NCI-H345 (cell line): ENCODE measurements around the gene AMN.
A peak's percentile ranks its signal among the peaks of the same experiment; 100 is the strongest.
"Not testable (repeated sequence)": the region's sequence is repeated elsewhere in the genome, so short reads cannot be mapped to it uniquely, and the experiment has no call there.

ENCODE experiments used
- DNase-seq: peaks from one replicate; lab custom pipeline; 2025; lab: John Stamatoyannopoulos, UW

AMN gene

GRCh38 chr14:102911991-102912761 is 10.3 kb upstream of the AMN start:
- no peak for DNase-seq

- DNase-seq, result no peak
These were observed 8.9 kb upstream of the AMN start for GRCh38 chr14:102913341-102914211.

- DNase-seq, result no peak
These were observed 7.8 kb upstream of the AMN start for GRCh38 chr14:102914474-102915291.

GRCh38 chr14:102915292-102916110 is 7.0 kb upstream of the AMN start:
- no peak for DNase-seq

- no peak for DNase-seq
These were observed 6.0 kb upstream of the AMN start for GRCh38 chr14:102916347-102917055.

GRCh38 chr14:102917056-102917385 is 5.4 kb upstream of the AMN start:
- no peak for DNase-seq

GRCh38 chr14:102917469-102918211 is 4.8 kb upstream of the AMN start:
- peak; percentile 53 for DNase-seq

GRCh38 chr14:102918438-102918837 is 4.0 kb upstream of the AMN start:
- no peak for DNase-seq

GRCh38 chr14:102920273-102920997 is 2.0 kb upstream of the AMN start:
- DNase-seq, result no peak

GRCh38 chr14:102920998-102921304 is 1.5 kb upstream of the AMN start:
- DNase-seq, result no peak

- no peak for DNase-seq
These were observed 900 bp downstream of the AMN start for GRCh38 chr14:102923201-102923924.

- DNase-seq, result no peak
These were observed 1.5 kb downstream of the AMN start for GRCh38 chr14:102923925-102924486.

- no peak for DNase-seq
These were observed 2.4 kb downstream of the AMN start for GRCh38 chr14:102924632-102925588.

- DNase-seq, result no peak
These were observed 3.2 kb downstream of the AMN start for GRCh38 chr14:102925646-102926045.

GRCh38 chr14:102926104-102926503 is 3.6 kb downstream of the AMN start:
- no peak for DNase-seq

- DNase-seq, result not testable (repeated sequence)
These were observed 4.4 kb downstream of the AMN start for GRCh38 chr14:102926840-102927239.

- no peak for DNase-seq
These were observed 4.9 kb downstream of the AMN start for GRCh38 chr14:102927346-102927877.
